ENCODE results near the gene RNU1-1. TPM values are rescaled to one million over a fixed set of nuclear protein-coding genes. Genes with fewer than 3 reads are reported as not detected.
"Not testable (repeated sequence)": the region's sequence is repeated elsewhere in the genome, so short reads cannot be mapped to it uniquely, and the experiment has no call there.

The RNU1-1 gene
- total and polyA plus RNA-seq, 5 donors from 2014 or later = 23.7 to 3,278 TPM; not detected in 3

GRCh38 chr1:16519255-16519951, 5.3 kb upstream of the RNU1-1 start:
- H3K27ac ChIP-seq (ENCODE audit: insufficient read depth, low read length, poor library complexity, severe bottlenecking); H3K36me3 ChIP-seq (ENCODE audit: control insufficient read depth, insufficient read depth, low read length); H3K4me1 Mint-ChIP-seq; H3K36me3 Mint-ChIP-seq; ATAC-seq (ENCODE audit: low read depth in 2 of 2); H3K27ac Mint-ChIP-seq; H3K4me3 ChIP-seq (ENCODE audit: low read depth, low read length); H3K27me3 ChIP-seq (ENCODE audit: control insufficient read depth, insufficient read depth, low read length); DNase-seq; H3K9me3 Mint-ChIP-seq; H3K9me3 ChIP-seq (ENCODE audit: control insufficient read depth in 2 of 2, low read length in 2 of 2); H3K4me3 Mint-ChIP-seq; H3K4me1 ChIP-seq (ENCODE audit: control insufficient read depth, insufficient read depth, low read length, poor library complexity, severe bottlenecking): not testable (repeated sequence)
- H3K27me3 Mint-ChIP-seq = peaks cover 57% of the 10 kb centered on the region

GRCh38 chr1:16518913-16519254, 4.8 kb upstream of the RNU1-1 start:
- H3K36me3 Mint-ChIP-seq; H3K9me3 Mint-ChIP-seq; H3K4me3 Mint-ChIP-seq; ATAC-seq (ENCODE audit: low read depth in 2 of 2); H3K4me1 Mint-ChIP-seq; H3K27ac Mint-ChIP-seq; H3K4me1 ChIP-seq (ENCODE audit: control insufficient read depth, insufficient read depth, low read length, poor library complexity, severe bottlenecking); DNase-seq; H3K36me3 ChIP-seq (ENCODE audit: control insufficient read depth, insufficient read depth, low read length); H3K27me3 ChIP-seq (ENCODE audit: control insufficient read depth, insufficient read depth, low read length); H3K9me3 ChIP-seq (ENCODE audit: control insufficient read depth in 2 of 2, low read length in 2 of 2); H3K27ac ChIP-seq (ENCODE audit: insufficient read depth, low read length, poor library complexity, severe bottlenecking); H3K4me3 ChIP-seq (ENCODE audit: low read depth, low read length): not testable (repeated sequence)
- peaks cover 54% of the 10 kb centered on the region for H3K27me3 Mint-ChIP-seq

GRCh38 chr1:16516694-16517410, 2.8 kb upstream of the RNU1-1 start:
- not testable (repeated sequence) for H3K36me3 ChIP-seq (ENCODE audit: control insufficient read depth, insufficient read depth, low read length); H3K4me1 ChIP-seq (ENCODE audit: control insufficient read depth, insufficient read depth, low read length, poor library complexity, severe bottlenecking); H3K4me3 Mint-ChIP-seq; H3K4me1 Mint-ChIP-seq; H3K36me3 Mint-ChIP-seq; ATAC-seq (ENCODE audit: low read depth in 2 of 2); H3K4me3 ChIP-seq (ENCODE audit: low read depth, low read length); H3K27ac ChIP-seq (ENCODE audit: insufficient read depth, low read length, poor library complexity, severe bottlenecking); H3K27me3 ChIP-seq (ENCODE audit: control insufficient read depth, insufficient read depth, low read length); H3K9me3 ChIP-seq (ENCODE audit: control insufficient read depth in 2 of 2, low read length in 2 of 2); H3K9me3 Mint-ChIP-seq; DNase-seq
- Mint-ChIP-seq H3K27ac (peak overlapping the region in 1 of 3 donors; percentile 52), H3K27me3 (peaks cover 45% of the 10 kb centered on the region)

- not testable (repeated sequence) for H3K4me3 Mint-ChIP-seq; H3K9me3 ChIP-seq (ENCODE audit: control insufficient read depth in 2 of 2, low read length in 2 of 2); H3K36me3 Mint-ChIP-seq; H3K27ac Mint-ChIP-seq; H3K36me3 ChIP-seq (ENCODE audit: control insufficient read depth, insufficient read depth, low read length); H3K4me1 ChIP-seq (ENCODE audit: control insufficient read depth, insufficient read depth, low read length, poor library complexity, severe bottlenecking); H3K27me3 ChIP-seq (ENCODE audit: control insufficient read depth, insufficient read depth, low read length); H3K4me1 Mint-ChIP-seq; H3K9me3 Mint-ChIP-seq
- peaks cover 15% of the 10 kb centered on the region for H3K27me3 Mint-ChIP-seq
- Histone ChIP-seq H3K27ac (ENCODE audit: insufficient read depth, low read length, poor library complexity, severe bottlenecking) (peak overlapping the region; percentile 80), H3K4me3 (ENCODE audit: low read depth, low read length) (peak overlapping the region; percentile 26)
- ATAC-seq (ENCODE audit: low read depth in 2 of 2) (peak; percentile 89 to 94), DNase-seq (peak; percentile 58 to 89 (median 85))
Observed at GRCh38 chr1:16513412-16514106, 526 bp downstream of the RNU1-1 start.

GRCh38 chr1:16512624-16513411, 1.3 kb downstream of the RNU1-1 start:
- not testable (repeated sequence) for H3K4me1 Mint-ChIP-seq; H3K4me1 ChIP-seq (ENCODE audit: control insufficient read depth, insufficient read depth, low read length, poor library complexity, severe bottlenecking); H3K27ac Mint-ChIP-seq; H3K4me3 Mint-ChIP-seq; H3K9me3 Mint-ChIP-seq; H3K36me3 ChIP-seq (ENCODE audit: control insufficient read depth, insufficient read depth, low read length); H3K27ac ChIP-seq (ENCODE audit: insufficient read depth, low read length, poor library complexity, severe bottlenecking); H3K27me3 ChIP-seq (ENCODE audit: control insufficient read depth, insufficient read depth, low read length); DNase-seq; H3K9me3 ChIP-seq (ENCODE audit: control insufficient read depth in 2 of 2, low read length in 2 of 2); H3K36me3 Mint-ChIP-seq; ATAC-seq (ENCODE audit: low read depth in 2 of 2)
- peak overlapping the region; percentile 7 for H3K4me3 ChIP-seq (ENCODE audit: low read depth, low read length)
- peaks cover 10% of the 10 kb centered on the region for H3K27me3 Mint-ChIP-seq

GRCh38 chr1:16511926-16512325, 2.2 kb downstream of the RNU1-1 start:
- not testable (repeated sequence) for H3K27ac Mint-ChIP-seq; DNase-seq; H3K27me3 Mint-ChIP-seq; H3K36me3 ChIP-seq (ENCODE audit: control insufficient read depth, insufficient read depth, low read length); H3K36me3 Mint-ChIP-seq; H3K4me1 Mint-ChIP-seq; H3K4me1 ChIP-seq (ENCODE audit: control insufficient read depth, insufficient read depth, low read length, poor library complexity, severe bottlenecking); H3K4me3 Mint-ChIP-seq; ATAC-seq (ENCODE audit: low read depth in 2 of 2); H3K27me3 ChIP-seq (ENCODE audit: control insufficient read depth, insufficient read depth, low read length); H3K9me3 ChIP-seq (ENCODE audit: control insufficient read depth in 2 of 2, low read length in 2 of 2); H3K27ac ChIP-seq (ENCODE audit: insufficient read depth, low read length, poor library complexity, severe bottlenecking); H3K9me3 Mint-ChIP-seq; H3K4me3 ChIP-seq (ENCODE audit: low read depth, low read length)

- not testable (repeated sequence) for H3K27me3 Mint-ChIP-seq; H3K4me1 Mint-ChIP-seq; H3K4me3 Mint-ChIP-seq; H3K36me3 Mint-ChIP-seq; H3K36me3 ChIP-seq (ENCODE audit: control insufficient read depth, insufficient read depth, low read length); H3K9me3 ChIP-seq (ENCODE audit: control insufficient read depth in 2 of 2, low read length in 2 of 2); H3K9me3 Mint-ChIP-seq; H3K4me1 ChIP-seq (ENCODE audit: control insufficient read depth, insufficient read depth, low read length, poor library complexity, severe bottlenecking); H3K4me3 ChIP-seq (ENCODE audit: low read depth, low read length); H3K27ac ChIP-seq (ENCODE audit: insufficient read depth, low read length, poor library complexity, severe bottlenecking); ATAC-seq (ENCODE audit: low read depth in 2 of 2); H3K27me3 ChIP-seq (ENCODE audit: control insufficient read depth, insufficient read depth, low read length); H3K27ac Mint-ChIP-seq
- DNase-seq = peak in 1 of 3 donors; percentile 13
Observed at GRCh38 chr1:16508861-16509445, 5.1 kb downstream of the RNU1-1 start.

Measured in CD4-positive, CD25-positive, alpha-beta regulatory T cell (primary cell).